Skin of body (tissue), 2 donors: ENCODE measurements around the gene SYNJ2BP. TPM values are rescaled to one million over a fixed set of nuclear protein-coding genes. Genes with fewer than 3 reads are reported as not detected.
"Not testable (repeated sequence)": the region's sequence is repeated elsewhere in the genome, so short reads cannot be mapped to it uniquely, and the experiment has no call there.

Experiments
- DNase-seq: peaks from one replicate; lab custom pipeline; 2025; lab: John Stamatoyannopoulos, UW
- total RNA-seq: library from RNA; depleted of rRNA; stranded (reverse); fragments of >200 nt; gene quantifications from one replicate; pipeline ENCODE4 v1.2.3, GENCODE V29; 2014

SYNJ2BP gene, protein sequence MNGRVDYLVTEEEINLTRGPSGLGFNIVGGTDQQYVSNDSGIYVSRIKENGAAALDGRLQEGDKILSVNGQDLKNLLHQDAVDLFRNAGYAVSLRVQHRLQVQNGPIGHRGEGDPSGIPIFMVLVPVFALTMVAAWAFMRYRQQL
- 18.4 TPM for total RNA-seq

DNA sequence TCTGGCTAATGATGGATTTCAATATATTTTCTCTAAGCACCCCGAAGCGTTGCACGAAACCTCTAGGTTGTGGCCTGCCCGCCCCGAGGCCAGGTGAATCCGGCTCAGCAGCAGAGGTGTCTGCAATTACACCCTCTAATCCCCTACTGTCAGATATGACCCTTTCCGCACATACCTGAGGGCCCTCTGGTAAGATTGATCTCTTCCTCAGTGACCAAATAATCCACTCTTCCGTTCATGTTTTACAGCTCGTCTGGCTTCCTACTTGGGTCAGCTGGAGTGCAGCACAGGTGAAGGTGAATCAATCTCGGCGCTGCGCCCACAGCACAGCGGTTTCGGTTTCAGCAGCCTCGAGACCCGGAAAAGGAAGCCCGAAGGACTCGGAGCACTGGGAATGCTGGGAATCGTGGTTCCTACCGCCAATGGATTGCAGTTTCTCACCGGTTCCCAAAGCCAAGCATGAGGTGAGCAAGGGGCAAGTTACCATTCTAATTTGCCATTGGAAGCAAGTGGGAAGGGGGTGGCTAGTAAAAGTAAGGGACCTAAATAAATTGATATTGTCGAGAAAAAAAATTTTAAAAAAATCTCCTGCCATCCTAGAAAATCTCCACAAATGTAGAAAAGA, at the start of gene SYNJ2BP:
SYNJ2BP (minus strand) TSS at position 366 of the 625 bp plus-strand sequence; CDS start at position 239, 127 bp downstream.
- peak; percentile 5 for DNase-seq

DNA sequence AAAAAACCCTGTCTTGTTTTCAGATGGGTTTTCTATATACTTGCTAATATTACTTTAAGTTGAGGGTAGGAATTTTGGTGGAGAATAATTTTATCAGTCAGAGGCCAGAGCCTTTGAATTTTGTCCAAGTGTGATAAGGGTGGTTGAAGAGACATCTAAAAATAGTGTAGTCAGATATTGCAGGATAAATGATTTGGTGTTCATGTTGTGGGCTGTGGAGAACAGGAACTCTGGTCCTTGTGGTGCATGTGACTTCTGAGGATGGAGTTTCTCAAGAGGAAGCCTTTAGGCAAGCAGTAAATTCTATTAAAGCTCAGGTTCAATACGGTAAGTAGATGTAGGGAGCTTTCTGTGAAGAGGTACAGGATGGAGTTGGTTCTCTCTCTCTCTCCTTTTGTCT, 37.8 kb upstream of the SYNJ2BP start:
- DNase-seq: no peak

DNA sequence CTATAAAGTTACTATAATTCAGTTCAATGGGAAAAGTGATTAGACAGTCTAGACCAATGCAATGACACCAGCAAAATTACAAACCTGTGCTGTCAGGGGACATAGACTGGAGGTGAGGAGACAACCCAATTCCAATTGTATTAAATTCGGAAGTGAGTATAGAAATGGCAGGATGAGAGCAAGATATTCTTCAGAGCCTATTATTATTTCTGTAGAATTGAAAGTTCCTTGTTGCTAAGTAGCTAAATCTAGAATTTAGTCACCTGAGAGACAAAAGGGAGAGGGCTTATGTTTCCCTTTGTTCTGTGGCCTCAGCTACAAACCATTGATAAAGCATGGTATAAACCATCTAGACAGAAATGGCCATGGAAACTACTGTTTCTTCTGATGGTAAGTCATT, 35.0 kb upstream of the SYNJ2BP start, which contains the start of gene ADAM21:
ADAM21 (plus strand) TSS at position 301 of the 400 bp plus-strand sequence. CDS start 5,326 bp downstream, outside the sequence.
- DNase-seq: no peak

DNA sequence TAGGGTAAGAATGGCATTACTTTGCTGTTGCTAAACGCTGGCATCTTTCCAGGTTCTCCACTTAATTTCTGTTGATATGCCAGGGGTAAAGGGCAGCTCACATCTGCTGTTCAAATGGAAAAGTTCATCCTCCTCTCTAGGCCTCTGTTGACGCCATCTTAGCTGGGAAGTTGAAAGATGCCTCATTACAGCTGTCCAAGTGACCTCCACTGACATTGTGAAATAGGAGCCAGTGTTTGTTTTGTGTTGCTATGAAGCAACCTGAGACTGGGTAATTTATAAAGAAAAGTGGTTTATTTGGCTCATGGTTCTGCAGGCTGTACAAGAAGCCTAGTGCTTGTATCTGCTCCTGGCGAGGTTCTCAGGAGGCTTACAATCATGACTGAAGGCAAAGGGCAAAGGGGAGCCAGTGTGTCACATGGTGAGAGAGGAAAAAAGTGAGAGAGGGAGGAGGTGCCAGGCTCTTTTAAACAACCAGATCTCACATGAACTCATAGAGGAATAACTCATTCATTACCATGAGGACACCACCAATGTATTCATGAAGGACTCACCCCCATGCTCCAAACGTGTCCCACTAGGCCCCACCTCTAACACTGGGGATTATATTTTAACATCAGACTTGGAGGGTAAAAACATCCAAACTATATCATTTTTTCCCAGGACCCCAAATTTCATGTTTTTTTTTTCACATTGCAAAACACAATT, 31.9 kb upstream of the SYNJ2BP start:
- no peak for DNase-seq

DNA sequence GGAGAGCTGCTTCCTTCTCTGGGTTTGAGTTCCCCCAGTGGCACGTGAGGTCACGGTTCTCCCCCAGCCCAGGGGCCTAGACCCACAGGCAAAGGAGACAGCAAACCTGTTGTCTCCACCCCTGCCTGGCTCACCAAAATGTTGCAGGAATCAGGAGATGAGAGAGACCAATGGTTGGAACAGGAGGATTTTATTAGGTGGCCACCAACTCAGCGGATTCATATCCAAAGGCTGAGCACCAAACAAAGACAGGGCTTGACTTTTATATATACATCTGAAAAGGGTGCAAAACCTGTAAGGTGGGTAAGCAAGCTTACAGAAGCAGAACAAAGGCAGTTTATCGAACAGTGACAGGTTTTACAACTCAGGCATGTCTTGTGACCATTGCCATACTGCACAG, 25.9 kb upstream of the SYNJ2BP start:
- no peak for DNase-seq

DNA sequence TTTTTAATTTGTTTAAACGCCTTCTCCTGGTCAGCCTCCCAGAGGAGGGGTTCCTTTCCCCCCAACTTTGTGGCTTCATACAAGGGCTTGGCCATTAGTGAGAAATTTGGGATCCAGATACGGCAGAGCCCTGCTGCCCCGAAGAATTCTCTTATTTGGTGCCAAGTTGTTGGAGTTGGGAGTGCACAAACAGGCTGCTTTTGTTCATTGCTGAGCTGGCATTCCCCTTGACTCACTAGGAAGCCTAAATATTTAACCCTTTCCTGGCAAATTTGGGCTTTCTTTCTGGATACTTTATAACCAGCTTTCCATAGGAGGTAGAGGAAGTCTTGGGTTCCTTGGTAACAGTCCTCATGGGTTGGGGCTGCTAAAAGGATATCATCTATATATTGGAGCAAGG, 24.8 kb upstream of the SYNJ2BP start:
- DNase-seq: no peak

DNA sequence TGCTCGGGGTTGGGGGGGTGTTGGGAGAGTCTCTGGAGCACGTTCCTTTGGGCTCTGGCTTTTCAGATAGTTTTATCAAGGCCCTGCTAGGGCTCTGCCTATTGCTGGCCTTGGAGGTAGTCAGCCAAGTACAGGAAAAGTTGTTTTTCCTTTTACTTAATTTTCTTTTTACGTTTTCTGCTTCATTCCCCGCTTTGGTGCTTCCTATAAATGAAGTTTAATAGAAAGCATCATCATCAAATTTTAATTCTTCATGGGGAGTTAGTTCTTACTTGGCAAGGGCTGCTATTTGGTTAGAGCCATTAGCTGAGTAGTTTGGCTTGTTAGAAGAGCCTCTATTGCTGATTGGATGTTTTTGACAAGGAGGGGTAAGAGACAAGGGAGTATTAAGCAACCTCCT, 20.0 kb upstream of the SYNJ2BP start:
- DNase-seq: no peak

DNA sequence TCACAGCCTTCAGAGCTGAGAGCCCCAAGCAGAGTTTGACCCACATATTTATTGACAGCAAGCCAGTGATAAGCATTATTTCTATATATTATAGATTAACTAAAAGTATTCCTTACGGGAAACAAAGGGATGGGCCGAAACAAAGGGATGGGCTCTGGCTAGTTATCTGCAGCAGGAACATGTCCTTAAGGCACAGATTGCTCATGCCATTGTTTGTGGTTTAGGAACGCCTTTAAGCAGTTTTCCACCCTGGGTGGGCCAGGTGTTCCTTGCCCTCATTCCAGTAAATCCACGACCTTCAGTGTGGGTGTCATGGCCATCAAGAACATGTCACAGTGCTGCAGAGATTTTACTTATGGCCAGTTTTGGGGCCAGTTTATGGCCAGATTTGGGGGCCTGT, 9.7 kb upstream of the SYNJ2BP start:
- DNase-seq: not testable (repeated sequence)

DNA sequence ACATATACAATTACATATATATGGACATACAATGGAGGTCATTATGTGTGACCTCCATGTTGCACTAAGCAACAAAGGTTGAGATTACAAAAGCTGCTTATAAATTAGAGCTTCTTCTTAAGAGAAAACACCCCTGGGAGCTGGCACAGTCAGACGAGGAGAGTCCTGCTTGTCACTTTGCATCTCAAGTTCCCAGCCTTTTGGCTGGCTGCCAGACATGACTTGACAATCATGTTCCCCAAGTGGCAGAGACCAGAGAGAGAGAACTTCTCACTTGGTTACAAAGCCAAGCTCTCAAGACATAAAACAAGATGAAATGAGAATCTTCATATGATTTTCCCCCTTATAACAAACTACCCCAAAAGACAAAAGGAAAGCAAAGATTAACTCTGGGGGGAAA, 8.5 kb upstream of the SYNJ2BP start:
- no peak for DNase-seq

DNA sequence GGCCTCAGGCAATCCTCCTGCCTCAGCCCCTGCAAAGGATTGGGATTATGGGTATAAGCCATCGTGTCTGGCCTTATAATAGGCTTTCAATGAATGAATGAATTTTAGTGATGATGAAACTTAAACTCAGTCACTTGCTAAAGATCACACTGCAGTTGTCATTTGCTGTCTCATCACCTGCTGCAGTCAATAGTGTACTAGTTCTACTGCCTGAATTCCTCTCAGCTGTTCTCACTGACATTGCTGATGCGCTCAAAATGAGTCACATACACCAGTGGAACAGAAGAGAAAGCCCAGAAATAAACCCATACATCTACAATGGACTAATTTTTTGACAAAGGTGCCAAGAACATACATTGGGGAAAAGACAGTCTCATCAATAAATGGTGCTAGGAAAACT, 5.6 kb upstream of the SYNJ2BP start:
- DNase-seq: no peak

DNA sequence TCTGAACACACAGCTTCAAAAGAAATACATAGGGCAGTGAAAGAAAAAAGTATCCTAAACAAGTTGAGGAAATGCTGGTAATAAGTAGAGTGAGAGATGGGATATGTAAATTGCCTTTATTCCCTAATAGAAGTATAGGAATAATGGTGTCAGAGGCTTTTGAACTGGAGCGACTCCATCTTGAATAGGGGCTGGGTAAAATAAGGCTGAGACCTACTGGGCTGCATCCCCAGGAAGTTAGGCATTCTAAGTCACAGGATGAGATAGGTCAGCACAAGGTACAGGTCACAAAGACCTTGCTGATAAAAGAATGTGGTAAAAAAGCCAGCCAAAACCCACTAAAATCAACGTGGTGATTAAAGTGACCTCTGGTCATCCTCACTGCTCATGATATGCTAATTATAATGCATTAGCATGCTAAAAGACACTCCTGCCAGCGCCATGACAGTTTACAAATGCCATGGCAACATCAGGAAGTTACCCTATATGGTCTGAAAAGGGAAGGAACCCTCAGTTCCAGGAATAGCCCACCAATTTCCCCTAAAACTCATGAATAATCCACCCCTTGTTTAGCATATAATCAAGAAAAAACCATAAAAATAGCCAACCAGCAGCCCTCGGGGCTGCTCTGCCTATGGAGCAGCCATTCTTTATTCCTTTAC, 2.5 kb upstream of the SYNJ2BP start:
- DNase-seq: not testable (repeated sequence)

DNA sequence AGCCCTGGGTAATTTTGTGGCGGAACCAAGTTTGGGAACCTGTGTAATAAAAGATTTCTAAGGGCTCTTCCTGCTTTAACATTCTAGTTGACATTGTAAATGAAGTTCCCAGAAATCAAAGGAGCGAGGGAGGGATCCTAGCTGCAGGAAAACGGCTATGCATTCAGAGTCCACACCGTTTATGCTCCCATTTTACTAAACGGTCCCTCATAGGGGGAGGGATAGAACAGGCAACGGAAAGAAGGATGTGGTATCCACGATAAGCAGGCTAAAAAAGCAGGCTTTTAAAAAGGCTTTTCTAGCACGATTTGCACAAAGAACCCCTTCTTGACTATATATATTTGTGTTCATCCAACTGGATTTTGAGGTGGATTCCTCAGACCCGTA, 559 bp downstream of the SYNJ2BP start:
- peak; percentile 20 for DNase-seq

DNA sequence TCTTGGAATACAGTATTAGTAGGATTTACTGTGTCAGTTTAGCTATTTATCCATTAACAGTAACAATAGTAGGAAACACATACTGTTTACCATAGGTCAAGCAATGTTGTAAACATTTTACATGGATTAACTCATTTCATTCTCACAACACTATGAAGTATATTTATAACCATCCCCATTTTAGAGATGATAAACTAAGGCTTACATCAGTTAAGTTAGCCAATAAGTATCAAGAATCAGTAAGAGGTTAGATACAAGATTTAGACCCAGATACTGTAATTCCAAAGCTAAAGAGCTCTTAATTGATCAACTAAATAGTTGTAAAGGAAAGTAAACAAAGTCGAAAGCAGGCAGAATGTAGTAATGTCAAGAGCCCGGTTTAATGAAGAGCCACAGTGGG, 1.1 kb downstream of the SYNJ2BP start:
- DNase-seq: no peak

DNA sequence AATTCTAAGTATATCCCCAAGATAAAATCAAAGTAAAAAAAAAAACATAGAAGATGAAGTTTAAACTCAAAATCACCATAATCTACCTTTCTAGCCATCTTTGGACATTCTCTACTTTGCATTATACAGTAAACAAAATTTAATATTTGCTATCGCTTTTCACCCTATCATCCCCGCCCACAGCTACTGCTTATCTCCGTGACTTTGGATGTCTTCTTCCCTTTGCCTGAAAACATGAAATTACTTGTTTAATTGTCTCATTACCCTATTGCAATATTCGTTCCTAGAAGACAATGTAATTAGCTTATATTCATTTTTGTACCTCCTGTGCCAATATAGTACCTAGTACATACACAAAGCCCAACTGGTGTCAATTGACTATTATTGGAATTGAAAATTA, 9.3 kb downstream of the SYNJ2BP start:
- DNase-seq: no peak

DNA sequence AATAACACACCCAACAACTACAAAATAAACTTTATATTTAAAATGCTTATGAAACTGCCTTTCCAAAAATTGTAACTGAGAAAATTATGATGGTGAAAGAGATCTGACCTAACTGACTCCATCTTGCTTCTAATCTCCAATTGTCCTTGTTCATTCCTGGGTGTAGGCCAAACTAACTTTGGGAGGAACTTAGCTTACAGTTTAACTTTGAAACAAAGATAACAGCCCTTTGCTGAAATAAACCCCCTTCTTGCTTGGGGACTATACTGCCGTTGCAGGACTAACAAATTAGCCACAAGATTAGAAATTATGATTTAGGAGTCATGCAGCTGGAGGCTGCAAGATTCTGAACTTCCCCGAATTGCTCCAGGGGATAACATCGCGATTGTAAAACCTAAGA, 10.7 kb downstream of the SYNJ2BP start:
- DNase-seq: not testable (repeated sequence)

DNA sequence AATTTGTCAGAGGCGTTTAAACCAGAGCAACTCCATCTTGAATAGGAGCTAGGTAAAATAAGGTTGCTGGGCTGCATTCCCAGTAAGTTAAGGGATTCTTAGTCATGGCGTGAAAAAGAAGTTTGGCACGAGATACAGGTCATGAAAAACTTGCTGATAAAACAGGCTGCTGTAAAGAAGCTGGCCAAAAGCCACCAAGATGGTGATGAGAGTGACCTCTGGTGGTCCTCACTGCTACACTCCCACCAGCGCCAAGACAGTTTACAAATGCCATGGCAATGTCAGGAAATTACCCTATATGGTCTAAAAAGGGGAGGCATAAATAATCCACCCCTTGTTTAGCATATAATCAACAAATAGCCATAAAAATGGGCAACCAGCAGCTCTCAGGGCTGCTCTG, 13.6 kb downstream of the SYNJ2BP start:
- DNase-seq: not testable (repeated sequence)

DNA sequence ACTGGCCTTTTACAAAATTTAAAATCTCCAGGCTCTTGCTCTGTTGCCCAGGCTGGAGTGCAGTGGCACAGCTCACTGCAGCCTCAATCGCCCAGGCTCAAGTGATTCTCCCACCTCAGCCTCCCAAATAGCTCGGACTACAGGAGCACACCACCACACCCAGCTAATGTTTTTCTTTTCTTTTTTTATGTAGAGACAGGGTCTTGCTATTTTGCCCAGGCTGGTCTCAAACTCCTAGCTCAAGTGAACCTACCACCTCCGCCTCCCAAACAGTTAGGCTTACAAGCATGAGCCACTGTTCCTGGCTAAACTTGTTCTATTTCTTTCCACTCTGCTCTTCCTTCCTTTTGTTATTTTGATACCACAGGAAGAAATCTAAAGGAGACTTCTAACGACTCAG, 15.2 kb downstream of the SYNJ2BP start:
- no peak for DNase-seq

DNA sequence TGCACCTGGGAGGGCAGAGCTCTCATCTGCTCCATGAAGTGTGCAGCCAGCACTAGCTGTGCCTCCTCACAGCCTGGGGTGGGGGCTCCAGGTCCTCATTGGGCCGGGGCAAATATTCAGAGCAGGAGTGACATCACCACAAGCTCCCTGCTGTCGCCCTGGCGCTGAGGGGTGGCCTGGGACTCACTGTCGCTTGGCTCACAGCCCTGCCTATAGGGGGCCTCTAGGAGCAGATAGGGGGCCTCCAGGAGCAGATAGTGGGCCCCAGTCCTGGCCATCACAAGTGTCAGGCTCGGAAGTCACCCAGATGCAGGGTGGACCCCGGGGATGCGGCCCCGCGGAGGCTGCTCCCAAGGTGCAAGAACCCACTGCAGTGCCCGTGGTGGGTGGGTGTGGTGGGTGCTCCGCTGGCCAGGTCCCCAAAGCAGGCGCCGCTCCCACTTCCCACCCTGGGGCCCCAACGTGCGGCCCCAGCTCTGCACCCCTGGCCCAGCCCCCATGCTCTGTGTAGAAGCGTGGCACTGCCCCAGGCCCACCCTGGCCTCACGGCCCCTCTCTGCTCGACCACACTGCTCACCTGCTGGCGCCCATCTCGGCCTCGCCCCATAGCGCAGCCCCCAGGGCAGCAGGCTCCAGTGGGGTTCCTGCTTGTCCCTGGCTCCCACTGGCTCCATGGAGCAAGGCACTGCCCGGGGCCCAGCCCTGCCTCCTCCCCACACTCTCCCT, 18.0 kb downstream of the SYNJ2BP start:
- DNase-seq: no peak

DNA sequence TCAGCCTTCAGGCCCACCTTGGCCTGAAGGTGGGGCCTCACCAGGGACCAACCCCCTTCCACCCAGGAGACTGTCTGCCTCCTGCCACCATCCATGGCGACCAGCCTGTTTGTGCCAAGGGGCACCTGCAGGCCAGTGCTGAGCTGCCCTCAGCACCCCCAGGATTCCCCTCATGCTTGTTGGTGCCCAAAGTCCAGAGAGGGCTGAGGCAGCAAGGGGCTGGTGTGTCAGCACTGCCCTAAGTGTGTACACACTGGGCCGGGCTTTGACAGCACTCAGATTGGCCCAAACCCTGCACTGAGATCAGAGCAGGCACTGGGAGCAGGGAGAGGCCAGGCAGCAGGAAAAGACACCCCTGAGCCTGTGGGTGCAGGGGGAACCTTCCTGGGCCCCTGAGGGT, 18.6 kb downstream of the SYNJ2BP start:
- DNase-seq: no peak

DNA sequence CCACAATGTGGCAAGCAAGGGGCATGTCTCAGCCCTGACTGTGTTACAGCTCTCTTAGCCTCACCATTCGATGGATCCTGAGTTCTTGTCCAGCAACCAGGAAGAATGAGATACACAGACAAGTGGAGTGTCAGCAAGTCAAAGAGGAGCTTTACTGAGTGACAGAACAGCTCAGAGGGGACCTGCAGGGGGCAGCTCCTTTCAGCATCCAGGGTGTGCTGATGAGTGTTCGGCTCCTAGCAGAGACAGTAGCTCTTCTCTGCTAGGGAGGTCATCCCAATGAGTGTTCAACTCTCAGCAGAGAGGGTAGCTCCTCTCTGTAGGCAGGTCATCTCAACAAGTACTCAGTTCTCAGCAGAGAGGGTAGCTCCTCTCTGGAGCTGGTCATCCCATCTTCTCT, 19.1 kb downstream of the SYNJ2BP start:
- no peak for DNase-seq

DNA sequence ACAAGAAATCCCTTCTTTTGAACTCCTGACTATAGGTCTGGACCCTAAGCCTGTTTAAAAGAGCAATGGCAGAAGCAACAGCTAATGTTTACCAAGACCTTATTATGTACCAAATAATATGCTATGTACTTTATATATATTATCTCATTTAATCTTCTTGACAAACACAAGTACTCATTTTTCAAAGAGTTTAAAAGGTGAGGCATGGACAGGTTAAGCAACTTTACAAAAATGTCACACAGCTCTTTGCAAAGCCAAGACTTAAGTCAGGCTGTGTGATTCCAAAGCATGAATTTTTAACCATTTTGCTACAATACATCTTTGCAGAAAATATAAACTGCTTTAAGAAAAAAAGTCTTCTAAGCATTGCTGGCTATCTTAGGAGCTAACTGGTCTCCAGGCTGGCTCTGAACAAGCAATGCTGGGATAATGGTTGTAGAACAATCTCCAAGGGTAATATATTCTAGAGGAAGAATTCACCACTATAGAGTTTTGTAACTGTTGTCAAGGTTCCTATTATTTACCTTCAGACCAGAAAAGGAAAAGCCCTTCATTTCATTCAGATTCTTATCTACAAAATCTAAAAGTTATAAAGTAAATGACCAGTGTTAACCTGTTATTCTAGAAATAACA, 22.1 kb downstream of the SYNJ2BP start:
- DNase-seq: no peak
